ENCODE results near the gene SRCAP. TPM values are rescaled to one million over a fixed set of nuclear protein-coding genes. Genes with fewer than 3 reads are reported as not detected.

Gene SRCAP
- total and polyA plus RNA-seq, 8 donors, result 1.2 to 70.1 (median 24.6) TPM

DNA sequence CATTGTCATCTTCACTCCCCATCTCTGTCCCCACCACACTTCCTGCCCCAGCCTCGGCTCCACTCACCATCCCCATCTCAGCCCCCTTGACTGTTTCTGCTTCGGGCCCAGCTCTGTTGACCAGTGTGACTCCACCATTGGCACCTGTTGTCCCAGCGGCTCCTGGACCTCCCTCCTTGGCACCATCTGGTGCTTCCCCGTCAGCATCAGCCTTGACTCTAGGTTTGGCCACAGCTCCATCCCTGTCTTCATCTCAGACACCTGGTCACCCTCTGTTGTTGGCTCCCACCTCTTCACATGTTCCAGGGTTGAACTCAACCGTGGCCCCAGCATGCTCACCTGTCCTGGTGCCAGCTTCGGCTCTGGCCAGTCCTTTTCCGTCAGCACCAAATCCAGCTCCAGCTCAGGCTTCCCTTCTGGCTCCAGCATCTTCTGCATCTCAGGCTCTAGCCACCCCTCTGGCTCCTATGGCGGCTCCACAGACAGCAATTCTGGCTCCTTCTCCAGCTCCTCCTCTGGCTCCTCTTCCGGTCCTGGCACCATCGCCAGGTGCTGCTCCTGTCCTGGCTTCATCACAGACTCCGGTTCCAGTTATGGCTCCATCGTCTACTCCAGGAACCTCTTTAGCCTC lies 24.9 kb downstream of the SRCAP start:
- TF ChIP-seq CTCF (IDR thresholded peaks at IDR 0.05), result no peak
- TF ChIP-seq POLR2AphosphoS5 (IDR thresholded peaks at IDR 0.05), result no peak
- TF ChIP-seq POLR2A (IDR thresholded peaks at IDR 0.05), result no peak
- no peak for TF ChIP-seq EP300 (IDR thresholded peaks at IDR 0.05)

DNA sequence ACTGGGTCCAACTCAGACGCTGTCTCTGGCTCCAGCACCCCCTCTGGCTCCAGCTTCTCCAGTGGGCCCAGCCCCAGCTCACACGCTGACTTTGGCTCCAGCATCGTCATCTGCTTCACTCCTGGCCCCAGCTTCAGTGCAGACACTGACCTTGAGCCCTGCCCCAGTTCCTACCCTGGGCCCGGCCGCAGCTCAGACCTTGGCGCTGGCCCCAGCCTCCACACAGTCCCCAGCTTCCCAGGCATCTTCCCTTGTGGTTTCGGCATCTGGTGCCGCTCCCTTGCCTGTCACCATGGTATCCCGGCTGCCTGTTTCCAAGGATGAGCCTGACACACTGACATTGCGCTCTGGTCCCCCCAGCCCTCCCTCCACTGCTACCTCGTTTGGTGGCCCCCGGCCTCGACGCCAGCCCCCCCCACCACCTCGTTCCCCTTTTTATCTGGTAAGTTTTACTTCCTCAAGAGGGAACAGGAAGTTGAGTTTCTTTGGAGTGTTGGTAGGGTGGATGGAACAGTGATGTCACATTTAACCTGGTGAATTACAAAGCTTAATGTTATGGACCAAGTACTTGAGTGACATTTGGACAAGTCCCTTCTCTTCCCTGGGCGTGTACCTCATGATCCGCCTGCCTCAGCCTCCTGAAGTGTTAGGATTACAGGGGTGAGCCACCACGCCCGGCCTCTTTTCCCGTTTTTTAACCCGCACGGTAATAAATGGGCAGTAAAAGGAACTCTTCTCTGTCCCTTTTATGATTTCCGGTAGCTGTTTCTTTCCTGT lies 25.9 kb downstream of the SRCAP start:
- no peaks in the 10 kb centered on the region for H3K27me3 ChIP-seq
- TF ChIP-seq POLR2AphosphoS5 (IDR thresholded peaks at IDR 0.05), result no peak
- peaks cover 0 to 16% (median 0%) of the 10 kb centered on the region in 4 donors for H3K4me1 ChIP-seq
- intact Hi-C loops (cut with DNase I; ENCODE audit: low total_unique reads), result no loop called here
- 77 to 83% (median 79%) methylated on average over 23 of the region's 23 CpGs for WGBS, 5 donors
- H3K36me3 ChIP-seq, result peaks cover 71 to 98% (median 97%) of the 10 kb centered on the region in 4 donors
- H3K27ac ChIP-seq, result peak overlapping the region in 3 of 5 donors; percentile 10 to 67 (median 39)
- no peaks in the 10 kb centered on the region for H3K9me3 ChIP-seq
- no peak for DNase-seq
- H3K4me3 ChIP-seq, result no peak overlapping the region

More for the DNA sequence above, 24.9 kb downstream of the SRCAP start:
- H3K27ac ChIP-seq, result no peak overlapping the region
- WGBS, 5 donors, result 91 to 92% (median 92%) methylated on average over 12 of the region's 12 CpGs
- peaks cover 0 to 16% (median 0%) of the 10 kb centered on the region in 4 donors for H3K4me1 ChIP-seq
- no peaks in the 10 kb centered on the region for H3K9me3 ChIP-seq
- H3K36me3 ChIP-seq, result peaks cover 71 to 98% (median 97%) of the 10 kb centered on the region in 4 donors
- H3K4me3 ChIP-seq, result no peak overlapping the region
- intact Hi-C loops (cut with DNase I; ENCODE audit: low total_unique reads), result no loop called here
- H3K27me3 ChIP-seq, result no peaks in the 10 kb centered on the region
- no peak for DNase-seq

- Histone ChIP-seq H3K4me1 (peaks cover 0 to 16% (median 0%) of the 10 kb centered on the region in 4 donors), H3K9me3 (no peaks in the 10 kb centered on the region), H3K36me3 (peaks cover 71 to 98% (median 97%) of the 10 kb centered on the region in 4 donors), H3K4me3 (no peak overlapping the region), H3K27ac (peak overlapping the region in 3 of 5 donors; percentile 10 to 67 (median 39)), H3K27me3 (no peaks in the 10 kb centered on the region)
- intact Hi-C loops (cut with DNase I; ENCODE audit: low total_unique reads), result no loop called here
- TF ChIP-seq CTCF (IDR thresholded peaks at IDR 0.05), result no peak
- 85 to 97% (median 92%) methylated on average over 3 of the region's 3 CpGs for WGBS, 5 donors
- DNase-seq, result no peak
These were observed 26.4 kb downstream of the SRCAP start for GRCh38 chr16:30725418-30725792.

- H3K27me3 ChIP-seq, result no peaks in the 10 kb centered on the region
- no peak overlapping the region for H3K27ac ChIP-seq
- no peak overlapping the region for H3K4me3 ChIP-seq
- no peak for TF ChIP-seq EP300 (IDR thresholded peaks at IDR 0.05)
- no peak for TF ChIP-seq POLR2A (IDR thresholded peaks at IDR 0.05)
- no peak for TF ChIP-seq CTCF (IDR thresholded peaks at IDR 0.05)
- TF ChIP-seq POLR2AphosphoS5 (IDR thresholded peaks at IDR 0.05), result no peak
- H3K36me3 ChIP-seq, result peaks cover 68 to 98% (median 97%) of the 10 kb centered on the region in 4 donors
- no peaks in the 10 kb centered on the region for H3K9me3 ChIP-seq
- WGBS, 5 donors, result 92 to 96% (median 93%) methylated on average over 6 of the region's 6 CpGs
- peaks cover 0 to 16% (median 0%) of the 10 kb centered on the region in 4 donors for H3K4me1 ChIP-seq
- no peak for DNase-seq
- intact Hi-C loops (cut with DNase I; ENCODE audit: low total_unique reads), result no loop called here
These were observed 29.4 kb downstream of the SRCAP start for GRCh38 chr16:30728321-30728720.

All from stomach (tissue), 9 donors.